ENCODE results near the gene MCC. TPM values are rescaled to one million over a fixed set of nuclear protein-coding genes. Genes with fewer than 3 reads are reported as not detected.

The MCC gene
- total and polyA plus RNA-seq, 2 donors (not counting 1 experiment from before 2014, with no cell fraction given) = 0.09 to 0.32 TPM

- H3K4me3 ChIP-seq (ENCODE audit: control extremely low read depth in 1 of 5, extremely low read depth in 1 of 5, insufficient read depth in 1 of 5, low read depth in 2 of 5, low read length in 4 of 5) = no peak overlapping the region
Measured at GRCh38 chr5:113218906-113219517, 269.2 kb downstream of the MCC start.

GRCh38 chr5:113218200-113218599 lies 270.1 kb downstream of the MCC start:
- TF ChIP-seq EZH2 (IDR thresholded peaks at IDR 0.05; ENCODE audit: borderline replicate concordance, insufficient read depth, low read depth, low read length, poor library complexity, severe bottlenecking) = no peak
- no peak for TF ChIP-seq CTCF (IDR thresholded peaks at IDR 0.05)
- no peaks in the 10 kb centered on the region for H3K36me3 ChIP-seq (replicated peaks in 1 of 2; ENCODE audit: control extremely low read depth in 1 of 2, control insufficient read depth in 1 of 2, extremely low read depth in 1 of 2, insufficient read depth in 2 of 2, low read length in 1 of 2)
- H4K20me1 ChIP-seq (ENCODE audit: control insufficient read depth, insufficient read depth, low read length, poor library complexity, severe bottlenecking) = no peaks in the 10 kb centered on the region
- H3K27ac ChIP-seq (ENCODE audit: low read length in 2 of 2) = no peak overlapping the region
- ChIA-PET POLR2A (no interaction called here), CTCF (no interaction called here)
- H2AFZ ChIP-seq (ENCODE audit: insufficient read depth, low read depth, low read length, poor library complexity, severe bottlenecking) = no peak overlapping the region
- no peak overlapping the region for H3K4me3 ChIP-seq (ENCODE audit: control extremely low read depth in 1 of 5, extremely low read depth in 1 of 5, insufficient read depth in 1 of 5, low read depth in 2 of 5, low read length in 4 of 5)
- H3K4me1 Mint-ChIP-seq = no peaks in the 10 kb centered on the region
- no peak overlapping the region for H3K4me3 Mint-ChIP-seq
- H3K79me2 ChIP-seq (ENCODE audit: control insufficient read depth, insufficient read depth, low read length) = no peaks in the 10 kb centered on the region
- no peaks in the 10 kb centered on the region for H3K27me3 ChIP-seq (replicated peaks in 1 of 4; ENCODE audit: control extremely low read depth in 1 of 4, control insufficient read depth in 3 of 4, insufficient read depth in 4 of 4, low read length in 3 of 4)
- H3K9me3 Mint-ChIP-seq (ENCODE audit: insufficient read depth) = no peaks in the 10 kb centered on the region
- H3K4me1 ChIP-seq (ENCODE audit: control insufficient read depth in 2 of 2, insufficient read depth in 2 of 2, low read length in 2 of 2) = no peaks in the 10 kb centered on the region
- DNase-seq = no peak
- H3K27me3 Mint-ChIP-seq = peaks cover 11% of the 10 kb centered on the region
- no peaks in the 10 kb centered on the region for H3K9me3 ChIP-seq (ENCODE audit: control extremely low read depth in 1 of 3, control insufficient read depth in 2 of 3, insufficient read depth in 1 of 3, low read length in 2 of 3)
- H3K27ac Mint-ChIP-seq = no peak overlapping the region
- no peak overlapping the region for H3K4me2 ChIP-seq (replicated peaks; ENCODE audit: low read depth, low read length, poor library complexity, severe bottlenecking)
- intact Hi-C loops (cut with micrococcal nuclease) = no loop called here
- 76% methylated on average over 3 of the region's 8 CpGs for WGBS (ENCODE audit: insufficient coverage)
- no peak for ATAC-seq (ENCODE audit: low read depth)
- no peak overlapping the region for H3K9ac ChIP-seq (ENCODE audit: low read length)

More at GRCh38 chr5:113218906-113219517, 269.2 kb downstream of the MCC start:
- DNase-seq (no peak), ATAC-seq (ENCODE audit: low read depth) (no peak)
- Mint-ChIP-seq H3K4me1 (no peaks in the 10 kb centered on the region), H3K27ac (no peak overlapping the region), H3K4me3 (no peak overlapping the region), H3K27me3 (peaks cover 19% of the 10 kb centered on the region), H3K9me3 (ENCODE audit: insufficient read depth) (no peaks in the 10 kb centered on the region)
- Histone ChIP-seq H3K27me3 (replicated peaks in 1 of 4; ENCODE audit: control extremely low read depth in 1 of 4, control insufficient read depth in 3 of 4, insufficient read depth in 4 of 4, low read length in 3 of 4) (no peaks in the 10 kb centered on the region), H3K79me2 (ENCODE audit: control insufficient read depth, insufficient read depth, low read length) (no peaks in the 10 kb centered on the region), H4K20me1 (ENCODE audit: control insufficient read depth, insufficient read depth, low read length, poor library complexity, severe bottlenecking) (no peaks in the 10 kb centered on the region), H3K9ac (ENCODE audit: low read length) (no peak overlapping the region), H3K4me1 (ENCODE audit: control insufficient read depth in 2 of 2, insufficient read depth in 2 of 2, low read length in 2 of 2) (no peaks in the 10 kb centered on the region), H3K9me3 (ENCODE audit: control extremely low read depth in 1 of 3, control insufficient read depth in 2 of 3, insufficient read depth in 1 of 3, low read length in 2 of 3) (no peaks in the 10 kb centered on the region), H2AFZ (ENCODE audit: insufficient read depth, low read depth, low read length, poor library complexity, severe bottlenecking) (no peak overlapping the region), H3K27ac (ENCODE audit: low read length in 2 of 2) (no peak overlapping the region), H3K4me2 (replicated peaks; ENCODE audit: low read depth, low read length, poor library complexity, severe bottlenecking) (no peak overlapping the region), H3K36me3 (replicated peaks in 1 of 2; ENCODE audit: control extremely low read depth in 1 of 2, control insufficient read depth in 1 of 2, extremely low read depth in 1 of 2, insufficient read depth in 2 of 2, low read length in 1 of 2) (no peaks in the 10 kb centered on the region)
- ChIA-PET POLR2A (no interaction called here), CTCF (no interaction called here)
- intact Hi-C loops (cut with micrococcal nuclease) = no loop called here
- 40% methylated on average over 1 of the region's 7 CpGs for WGBS (ENCODE audit: insufficient coverage)
- no peak for TF ChIP-seq EZH2 (IDR thresholded peaks at IDR 0.05; ENCODE audit: borderline replicate concordance, insufficient read depth, low read depth, low read length, poor library complexity, severe bottlenecking)

All from B cell (primary cell).